ENCODE results near the gene TRAPPC12.

DNA sequence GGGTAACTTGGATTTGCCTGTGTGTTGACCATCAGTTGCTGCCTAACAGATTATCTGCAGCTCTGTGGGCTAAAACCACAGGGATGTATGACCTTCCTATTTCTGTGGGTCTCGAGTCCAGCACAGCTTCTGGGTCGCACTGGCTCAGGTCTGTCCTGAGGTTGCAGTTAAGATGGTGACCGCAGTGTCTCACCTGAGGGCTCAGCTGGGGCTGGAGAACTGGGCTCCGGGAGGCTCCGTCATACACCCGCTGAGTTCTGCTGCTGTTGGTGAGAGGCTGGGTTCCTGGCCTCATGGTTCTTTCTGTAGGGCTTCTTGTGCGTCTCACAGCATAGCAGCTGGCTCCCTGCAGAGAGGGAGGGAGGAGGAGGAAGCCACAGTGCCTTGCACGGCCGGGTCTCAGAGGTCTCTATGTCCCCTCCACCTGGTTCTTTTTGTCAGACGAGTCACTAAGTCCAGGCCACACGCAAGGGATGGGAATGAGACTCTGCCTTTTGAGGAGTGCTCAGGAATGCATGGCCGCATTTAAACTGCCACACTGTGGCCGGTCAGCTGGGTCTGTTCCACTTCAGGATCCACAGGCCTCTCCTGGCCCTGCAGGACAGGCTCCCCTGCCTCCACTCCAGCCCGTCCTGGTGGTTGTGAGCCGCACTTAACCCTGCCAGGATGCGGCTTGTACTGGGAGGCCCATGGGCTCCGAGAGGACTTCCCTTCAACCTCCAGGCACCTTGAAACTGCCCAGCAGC lies 72.6 kb downstream of the TRAPPC12 start:
- TF ChIP-seq GATA3 (IDR thresholded peaks at IDR 0.05; ENCODE audit: low read depth, low read length) (no peak), GATA2 (IDR thresholded peaks at IDR 0.05; ENCODE audit: low read depth, low read length) (no peak)

Measured in SH-SY5Y (cell line).